Activated CD4-positive, alpha-beta T cell treated with anti-CD3 and anti-CD28 coated beads, Interleukin-2, amount 10 ng/mL, durations not matched to agents 7 days and 5 days (primary cell): ENCODE data around the gene SFXN1. TPM values are rescaled to one million over a fixed set of nuclear protein-coding genes. Genes with fewer than 3 reads are reported as not detected.
A peak's percentile ranks its signal among the peaks of the same experiment; 100 is the strongest.
"Not testable (repeated sequence)": the region's sequence is repeated elsewhere in the genome, so short reads cannot be mapped to it uniquely, and the experiment has no call there.

Experiments used
- CTCF ChIA-PET: fragments of 350-600 bp; sonication (Branson Sonifier 250); formaldehyde crosslinking; loops from one replicate; lab custom pipeline; 2021; ENCODE audit warnings: antibody characterized with exemption; lab: Charles Lee
- POLR2A ChIA-PET: fragments of 350-600 bp; sonication (Branson Sonifier 250); formaldehyde crosslinking; loops from one replicate; lab custom pipeline; 2021; ENCODE audit warnings: antibody characterized with exemption; lab: Charles Lee
- DNase-seq: peaks from one replicate; pipeline ENCODE4 v3.0.0-alpha.2; 2020
- H3K27ac Mint-ChIP-seq: one replicate; pipeline ENCODE4 v1.8.0; 2021; ENCODE audit warnings: mild to moderate bottlenecking, moderate library complexity, mixed read lengths
- H3K27me3 Mint-ChIP-seq: one replicate; pipeline ENCODE4 v1.8.0; 2021; ENCODE audit warnings: mixed read lengths
- H3K36me3 Mint-ChIP-seq: one replicate; pipeline ENCODE4 v1.8.0; 2021; ENCODE audit warnings: low read depth, mixed read lengths
- H3K4me1 Mint-ChIP-seq: one replicate; pipeline ENCODE4 v1.8.0; 2021; ENCODE audit warnings: mixed read lengths
- H3K4me3 Mint-ChIP-seq: one replicate; pipeline ENCODE4 v1.8.0; 2021; ENCODE audit warnings: mild to moderate bottlenecking, moderate library complexity, mixed read lengths
- H3K9me3 Mint-ChIP-seq: one replicate; pipeline ENCODE4 v1.8.0; 2021; ENCODE audit warnings: mixed read lengths
- total RNA-seq, 2 experiments: library from RNA; stranded (reverse); gene quantifications; one replicate each; pipeline ENCODE4 v1.2.3, GENCODE V29; 2021

SFXN1 gene
- total RNA-seq, 2 experiments from 2014 or later: 149 to 163 TPM

GRCh38 chr5:175454338-175454737, 24.0 kb upstream of the SFXN1 start:
- DNase-seq, H3K9me3 Mint-ChIP-seq, H3K4me1 Mint-ChIP-seq, H3K27ac Mint-ChIP-seq, H3K4me3 Mint-ChIP-seq, H3K36me3 Mint-ChIP-seq, CTCF ChIA-PET, POLR2A ChIA-PET: not testable (repeated sequence)
- peaks cover 42% of the 10 kb centered on the region for H3K27me3 Mint-ChIP-seq

- no peak for DNase-seq
- Mint-ChIP-seq H3K27me3 (peaks cover 32% of the 10 kb centered on the region), H3K9me3 (no peaks in the 10 kb centered on the region), H3K4me1 (peaks cover 5% of the 10 kb centered on the region), H3K27ac (no peak overlapping the region), H3K4me3 (no peak overlapping the region), H3K36me3 (no peaks in the 10 kb centered on the region)
- ChIA-PET POLR2A (no interaction called here), CTCF (interaction anchor here (1.8 kb wide), 1 partner anchor 9 kb away, joined by 7 read pairs; no protein-coding TSS in a partner anchor)
These were observed 22.1 kb upstream of the SFXN1 start for GRCh38 chr5:175456105-175456742.

- CTCF ChIA-PET: interaction anchor here (0.6 kb wide), 1 partner anchor 1572 kb away, joined by 4 read pairs; no protein-coding TSS in a partner anchor
- H3K4me1 Mint-ChIP-seq: peaks cover 5% of the 10 kb centered on the region
These were observed 20.9 kb upstream of the SFXN1 start for GRCh38 chr5:175457466-175457865.

GRCh38 chr5:175460126-175460525, 18.2 kb upstream of the SFXN1 start:
- no peak overlapping the region for H3K4me3 Mint-ChIP-seq
- ChIA-PET CTCF (interaction anchor here (1.1 kb wide), 1 partner anchor 33 kb away, joined by 3 read pairs; no protein-coding TSS in a partner anchor), POLR2A (no interaction called here)
- H3K9me3 Mint-ChIP-seq: no peaks in the 10 kb centered on the region
- H3K27ac Mint-ChIP-seq: no peak overlapping the region
- peaks cover 11% of the 10 kb centered on the region for H3K27me3 Mint-ChIP-seq
- H3K4me1 Mint-ChIP-seq: peaks cover 10% of the 10 kb centered on the region
- H3K36me3 Mint-ChIP-seq: no peaks in the 10 kb centered on the region
- DNase-seq: no peak

More at GRCh38 chr5:175457466-175457865, 20.9 kb upstream of the SFXN1 start:
- H3K27me3 Mint-ChIP-seq: peaks cover 24% of the 10 kb centered on the region
- no peak overlapping the region for H3K4me3 Mint-ChIP-seq
- H3K36me3 Mint-ChIP-seq: no peaks in the 10 kb centered on the region
- no peak for DNase-seq
- H3K9me3 Mint-ChIP-seq: no peaks in the 10 kb centered on the region
- POLR2A ChIA-PET: no interaction called here
- no peak overlapping the region for H3K27ac Mint-ChIP-seq

- Mint-ChIP-seq H3K9me3 (no peaks in the 10 kb centered on the region), H3K27ac (no peak overlapping the region), H3K27me3 (peaks cover 9% of the 10 kb centered on the region), H3K36me3 (no peaks in the 10 kb centered on the region), H3K4me3 (no peak overlapping the region), H3K4me1 (peaks cover 14% of the 10 kb centered on the region)
- no peak for DNase-seq
- ChIA-PET POLR2A (no interaction called here), CTCF (interaction anchor here (1.1 kb wide), 1 partner anchor 33 kb away, joined by 3 read pairs; no protein-coding TSS in a partner anchor)
These were observed 17.8 kb upstream of the SFXN1 start for GRCh38 chr5:175460552-175460951.

GRCh38 chr5:175461370-175461769, 17.0 kb upstream of the SFXN1 start:
- Mint-ChIP-seq H3K4me1 (peaks cover 14% of the 10 kb centered on the region), H3K27ac (no peak overlapping the region), H3K9me3 (no peaks in the 10 kb centered on the region), H3K27me3 (peaks cover 8% of the 10 kb centered on the region), H3K4me3 (no peak overlapping the region), H3K36me3 (no peaks in the 10 kb centered on the region)
- no peak for DNase-seq
- ChIA-PET POLR2A (no interaction called here), CTCF (interaction anchor here (0.7 to 1.1 kb wide), 2 partner anchors 32 to 434 kb away, joined by 3 to 5 read pairs; no protein-coding TSS in a partner anchor)

- peaks cover 16% of the 10 kb centered on the region for H3K27me3 Mint-ChIP-seq
- CTCF ChIA-PET: interaction anchor here (1.7 to 2.9 kb wide), 3 partner anchors 10 to 70 kb away, joined by 4 to 31 read pairs (median 7); partner anchors contain the start of gene SFXN1
- POLR2A ChIA-PET: no interaction called here
- H3K9me3 Mint-ChIP-seq: no peaks in the 10 kb centered on the region
- no peak for DNase-seq
- H3K36me3 Mint-ChIP-seq: no peaks in the 10 kb centered on the region
- no peak overlapping the region for H3K27ac Mint-ChIP-seq
- peaks cover 9% of the 10 kb centered on the region for H3K4me1 Mint-ChIP-seq
- H3K4me3 Mint-ChIP-seq: no peak overlapping the region
These were observed 14.7 kb upstream of the SFXN1 start for GRCh38 chr5:175463641-175464040.

- H3K27me3 Mint-ChIP-seq: peaks cover 14% of the 10 kb centered on the region
- peak; percentile 80 for DNase-seq
- H3K36me3 Mint-ChIP-seq: no peaks in the 10 kb centered on the region
- H3K4me3 Mint-ChIP-seq: no peak overlapping the region
- H3K4me1 Mint-ChIP-seq: peaks cover 9% of the 10 kb centered on the region
- no peaks in the 10 kb centered on the region for H3K9me3 Mint-ChIP-seq
- ChIA-PET POLR2A (interaction anchor here (0.6 to 0.9 kb wide), 2 partner anchors 14 to 37 kb away, joined by 5 to 14 read pairs; partner anchors contain the start of gene SFXN1), CTCF (interaction anchor here (0.5 to 2.9 kb wide), 13 partner anchors 8 to 906 kb away, joined by 3 to 31 read pairs (median 4); partner anchors contain the start of gene SFXN1)
- peak overlapping the region; percentile 65 for H3K27ac Mint-ChIP-seq
These were observed 14.1 kb upstream of the SFXN1 start for GRCh38 chr5:175464074-175464941.

- H3K36me3 Mint-ChIP-seq: no peaks in the 10 kb centered on the region
These were observed 13.5 kb upstream of the SFXN1 start for GRCh38 chr5:175464942-175465233.

GRCh38 chr5:175465282-175465681, 13.1 kb upstream of the SFXN1 start:
- CTCF ChIA-PET: interaction anchor here (0.9 to 2.9 kb wide), 13 partner anchors 9 to 71 kb away, joined by 3 to 31 read pairs (median 4); partner anchors contain the start of gene SFXN1
- Mint-ChIP-seq H3K27ac (no peak overlapping the region), H3K9me3 (no peaks in the 10 kb centered on the region), H3K4me3 (no peak overlapping the region), H3K27me3 (peaks cover 14% of the 10 kb centered on the region), H3K36me3 (no peaks in the 10 kb centered on the region), H3K4me1 (peaks cover 9% of the 10 kb centered on the region)
- no peak for DNase-seq
- POLR2A ChIA-PET: interaction anchor here (0.9 kb wide), 2 partner anchors 13 kb away, joined by 4 to 5 read pairs; partner anchors contain the start of gene SFXN1

More at GRCh38 chr5:175464942-175465233, 13.5 kb upstream of the SFXN1 start:
- Mint-ChIP-seq H3K4me1 (peaks cover 9% of the 10 kb centered on the region), H3K4me3 (no peak overlapping the region), H3K27ac (peak overlapping the region; percentile 65), H3K27me3 (peaks cover 12% of the 10 kb centered on the region), H3K9me3 (no peaks in the 10 kb centered on the region)
- ChIA-PET POLR2A (interaction anchor here (0.9 kb wide), 1 partner anchor 13 kb away, joined by 5 read pairs; the partner anchor contains the start of gene SFXN1), CTCF (interaction anchor here (0.9 to 2.9 kb wide), 13 partner anchors 9 to 71 kb away, joined by 3 to 31 read pairs (median 4); partner anchors contain the start of gene SFXN1)
- DNase-seq: no peak

- Mint-ChIP-seq H3K36me3 (no peaks in the 10 kb centered on the region), H3K4me3 (no peak overlapping the region), H3K27me3 (peaks cover 15% of the 10 kb centered on the region), H3K27ac (no peak overlapping the region), H3K4me1 (peaks cover 13% of the 10 kb centered on the region), H3K9me3 (no peaks in the 10 kb centered on the region)
- POLR2A ChIA-PET: no interaction called here
- DNase-seq: no peak
- CTCF ChIA-PET: interaction anchor here (1.1 to 1.6 kb wide), 2 partner anchors 29 to 69 kb away, joined by 3 to 4 read pairs; no protein-coding TSS in a partner anchor
These were observed 11.6 kb upstream of the SFXN1 start for GRCh38 chr5:175466700-175467318.
